Tibial artery (tissue), 4 donors: Measurements from ENCODE around the gene C16orf78.

Source experiments
- DNase-seq, 2 donors: peaks; one replicate each; pipeline ENCODE4 v3.0.0-alpha.2; 2019
- H3K27ac ChIP-seq, 2 donors: fragments of 200-600 bp; sonication (generic) in 1 of 2; 1 replicate in 1 of 2; 2 replicates in 1 of 2; pipeline ENCODE4 v1.5.1; 2018 to 2019; ENCODE audit warnings: mild to moderate bottlenecking in 1 of 2
- H3K27me3 ChIP-seq, 2 donors: fragments of 200-600 bp; sonication (generic) in 1 of 2; one replicate each; pipeline versions ENCODE4 v1.5.1 to v1.6.0; 2016 to 2019
- H3K36me3 ChIP-seq, 3 donors: fragments of 200-600 bp; sonication (generic) in 2 of 3; one replicate each; pipeline ENCODE4 v1.5.1; 2016 to 2019; ENCODE audit warnings: mild to moderate bottlenecking in 2 of 3
- H3K4me1 ChIP-seq, 4 donors: fragments of 200-600 bp; sonication (generic) in 2 of 4; 1 replicate in 3 of 4; 2 replicates in 1 of 4; pipeline ENCODE4 v1.5.1; 2016 to 2019
- H3K4me3 ChIP-seq, 2 donors: fragments of 200-600 bp; sonication (generic) in 1 of 2; 1 replicate in 1 of 2; 2 replicates in 1 of 2; pipeline ENCODE4 v1.5.1; 2018 to 2019; ENCODE audit warnings: mild to moderate bottlenecking in 2 of 2
- H3K9me3 ChIP-seq, 3 donors: fragments of 200-600 bp; sonication (generic) in 1 of 3; one replicate each; pipeline ENCODE4 v1.5.1; 2016 to 2019
- intact Hi-C: fragments of 100-400 bp; cut with DNase I; formaldehyde crosslinking; loops from one replicate; pipeline ENCODE4 v1.15.0; 2023; ENCODE audit warnings: low total_unique reads
- TF ChIP-seq, protein P1 (sequence below), 2 experiments: fragments of 200-600 bp in 1 of 2; fragments of 450-650 bp in 1 of 2; IDR thresholded peaks; one replicate each; pipeline ENCODE4 v1.5.1; 2017 to 2019; ENCODE audit warnings: antibody characterized with exemption in 2 of 2, mild to moderate bottlenecking in 1 of 2, moderate library complexity in 1 of 2

The C16orf78 gene

DNA sequence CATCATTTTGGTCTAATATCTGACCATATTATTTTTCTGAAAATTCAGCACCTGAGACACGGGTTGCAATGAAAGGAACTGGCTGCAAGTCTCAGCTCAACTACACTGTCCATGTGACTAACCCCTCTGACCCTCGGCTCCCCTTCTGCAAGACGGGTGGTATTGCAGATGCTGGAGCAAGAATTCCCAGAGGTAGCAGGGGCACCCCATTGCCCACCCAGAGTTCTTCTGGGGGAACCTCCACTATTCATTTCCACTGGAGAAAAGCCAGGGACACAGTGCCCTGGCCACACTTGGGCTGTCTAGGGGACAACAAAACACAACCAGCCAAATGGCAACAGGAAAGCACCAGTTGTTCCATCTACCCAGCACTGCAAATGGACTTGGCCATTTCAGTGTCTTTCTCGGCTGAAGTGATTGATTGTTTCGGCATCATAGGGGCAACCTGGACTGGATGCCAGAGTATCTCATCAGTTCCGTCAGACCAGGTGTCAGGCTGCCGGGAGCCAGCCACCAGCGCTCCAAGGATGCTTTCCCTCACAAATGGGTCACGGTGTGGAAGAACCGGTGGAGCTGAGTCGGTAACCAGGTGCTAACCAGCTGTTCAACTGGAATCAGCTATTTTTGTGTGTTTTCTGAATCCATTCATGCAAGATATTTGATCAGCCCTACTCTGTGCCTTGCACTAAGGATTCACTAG is 58.1 kb downstream of the C16orf78 start:
- TF ChIP-seq, protein P1, sequence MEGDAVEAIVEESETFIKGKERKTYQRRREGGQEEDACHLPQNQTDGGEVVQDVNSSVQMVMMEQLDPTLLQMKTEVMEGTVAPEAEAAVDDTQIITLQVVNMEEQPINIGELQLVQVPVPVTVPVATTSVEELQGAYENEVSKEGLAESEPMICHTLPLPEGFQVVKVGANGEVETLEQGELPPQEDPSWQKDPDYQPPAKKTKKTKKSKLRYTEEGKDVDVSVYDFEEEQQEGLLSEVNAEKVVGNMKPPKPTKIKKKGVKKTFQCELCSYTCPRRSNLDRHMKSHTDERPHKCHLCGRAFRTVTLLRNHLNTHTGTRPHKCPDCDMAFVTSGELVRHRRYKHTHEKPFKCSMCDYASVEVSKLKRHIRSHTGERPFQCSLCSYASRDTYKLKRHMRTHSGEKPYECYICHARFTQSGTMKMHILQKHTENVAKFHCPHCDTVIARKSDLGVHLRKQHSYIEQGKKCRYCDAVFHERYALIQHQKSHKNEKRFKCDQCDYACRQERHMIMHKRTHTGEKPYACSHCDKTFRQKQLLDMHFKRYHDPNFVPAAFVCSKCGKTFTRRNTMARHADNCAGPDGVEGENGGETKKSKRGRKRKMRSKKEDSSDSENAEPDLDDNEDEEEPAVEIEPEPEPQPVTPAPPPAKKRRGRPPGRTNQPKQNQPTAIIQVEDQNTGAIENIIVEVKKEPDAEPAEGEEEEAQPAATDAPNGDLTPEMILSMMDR (IDR thresholded peaks at IDR 0.05), result no peak
- intact Hi-C loops, result no loop called here
- Histone ChIP-seq H3K36me3 (no peaks in the 10 kb centered on the region), H3K4me3 (no peak overlapping the region), H3K27ac (no peak overlapping the region), H3K4me1 (no peaks in the 10 kb centered on the region), H3K9me3 (no peaks in the 10 kb centered on the region), H3K27me3 (no peaks in the 10 kb centered on the region)
- DNase-seq, result peak in 1 of 2 donors; percentile 33

DNA sequence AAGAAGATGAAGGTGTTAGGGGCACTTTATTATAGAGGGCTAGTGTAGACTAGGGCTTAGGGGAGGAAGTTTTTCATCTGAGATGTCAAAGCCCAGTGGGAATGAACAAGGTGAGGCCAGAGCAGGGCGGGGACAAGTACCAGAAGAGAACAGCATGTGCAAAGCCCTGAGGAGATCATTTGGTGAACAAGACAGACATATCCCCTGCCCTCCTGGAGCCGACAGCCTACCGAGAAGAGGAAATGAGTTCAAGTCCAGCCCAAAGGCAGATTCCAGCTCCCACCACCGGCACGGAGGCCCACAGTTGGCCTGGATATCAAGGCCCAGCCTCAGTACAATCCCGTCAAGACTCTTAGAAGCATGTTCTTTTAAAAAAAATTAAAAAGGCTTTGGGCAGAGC is 61.1 kb downstream of the C16orf78 start:
- H3K4me1 ChIP-seq, result no peaks in the 10 kb centered on the region
- intact Hi-C loops, result no loop called here
- no peak overlapping the region for H3K4me3 ChIP-seq
- H3K9me3 ChIP-seq, result no peaks in the 10 kb centered on the region
- no peak overlapping the region for H3K27ac ChIP-seq
- H3K36me3 ChIP-seq, result no peaks in the 10 kb centered on the region
- H3K27me3 ChIP-seq, result peaks cover 0 to 2% of the 10 kb centered on the region in 2 donors
- peak in 1 of 2 donors; percentile 37 for DNase-seq
- TF ChIP-seq, protein P1 (IDR thresholded peaks at IDR 0.05), result no peak

DNA sequence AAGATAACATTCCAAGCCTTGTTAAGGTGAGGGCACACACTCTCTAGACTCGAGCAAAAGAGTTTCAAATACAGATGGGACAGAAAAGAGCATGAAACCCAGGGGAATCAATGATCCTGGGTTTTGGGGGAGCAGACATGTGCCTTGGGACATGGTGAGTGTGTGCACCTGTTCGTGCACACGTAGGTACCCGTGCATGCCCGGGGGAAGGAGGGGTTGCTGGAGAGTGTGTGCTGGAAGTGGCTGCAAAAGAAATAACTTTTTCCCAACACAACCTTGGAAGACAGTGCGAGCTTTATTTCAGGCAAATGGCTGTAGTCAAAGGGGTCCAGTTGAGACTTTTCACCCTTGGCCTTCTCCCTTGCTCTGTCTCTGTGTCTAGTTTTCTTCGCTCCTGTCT is 62.6 kb downstream of the C16orf78 start:
- intact Hi-C loops, result no loop called here

DNA sequence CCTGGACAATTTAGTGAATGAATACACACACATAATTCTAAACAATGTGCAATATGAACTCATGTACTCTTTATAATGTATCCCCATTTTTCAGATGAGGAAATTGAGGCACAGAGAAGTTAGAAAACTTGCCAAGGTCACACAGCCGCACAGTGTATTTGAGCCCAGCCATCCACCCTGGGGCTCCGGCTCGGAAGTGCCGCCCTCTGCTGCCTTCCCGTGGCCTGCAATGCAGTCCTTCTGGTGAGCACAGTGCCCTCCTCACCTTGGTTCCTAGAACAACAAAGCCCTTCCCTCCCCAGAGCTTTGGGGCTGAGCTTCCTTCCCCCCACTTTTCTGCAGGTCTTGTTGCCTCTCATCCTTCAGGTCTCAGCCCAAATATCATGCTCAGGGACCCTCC is 63.7 kb downstream of the C16orf78 start:
- TF ChIP-seq, protein P1 (IDR thresholded peaks at IDR 0.05), result no peak
- peak in 1 of 2 donors; percentile 21 for DNase-seq
- H3K27ac ChIP-seq, result no peak overlapping the region
- peaks cover 0 to 11% of the 10 kb centered on the region in 2 donors for H3K27me3 ChIP-seq
- intact Hi-C loops, result no loop called here
- H3K36me3 ChIP-seq, result no peaks in the 10 kb centered on the region
- H3K4me1 ChIP-seq, result peaks cover 0 to 4% (median 2%) of the 10 kb centered on the region in 4 donors
- no peaks in the 10 kb centered on the region for H3K9me3 ChIP-seq
- H3K4me3 ChIP-seq, result no peak overlapping the region

More for the DNA sequence above, 62.6 kb downstream of the C16orf78 start:
- Histone ChIP-seq H3K27me3 (peaks cover 0 to 11% of the 10 kb centered on the region in 2 donors), H3K9me3 (no peaks in the 10 kb centered on the region), H3K4me1 (no peaks in the 10 kb centered on the region), H3K27ac (no peak overlapping the region), H3K4me3 (no peak overlapping the region), H3K36me3 (no peaks in the 10 kb centered on the region)
- DNase-seq, result peak in 1 of 2 donors; percentile 41
- TF ChIP-seq, protein P1 (IDR thresholded peaks at IDR 0.05), result no peak

DNA sequence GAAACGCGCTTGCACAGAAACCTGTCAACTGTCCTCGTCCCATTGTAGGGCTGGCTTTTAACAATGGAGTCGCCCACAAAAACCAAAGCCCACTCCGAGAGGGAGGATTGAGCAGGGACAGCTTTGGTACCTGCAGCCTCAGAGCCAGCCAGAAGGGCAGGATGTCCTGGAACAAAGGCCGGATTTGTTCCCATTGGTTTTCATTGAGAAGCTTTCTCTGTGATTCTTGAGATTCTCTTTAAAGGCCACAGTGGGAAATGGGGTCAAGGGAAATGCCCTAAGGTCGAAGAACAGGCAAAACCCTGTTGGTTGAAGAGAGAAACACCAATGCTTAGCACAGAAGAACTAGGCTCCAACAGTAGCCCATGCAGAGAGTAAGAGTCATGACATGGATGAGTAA is 65.4 kb downstream of the C16orf78 start:
- H3K36me3 ChIP-seq, result no peaks in the 10 kb centered on the region
- peak in 1 of 2 donors; percentile 13 for DNase-seq
- TF ChIP-seq, protein P1 (IDR thresholded peaks at IDR 0.05), result no peak
- H3K4me3 ChIP-seq, result no peak overlapping the region
- intact Hi-C loops, result no loop called here
- H3K9me3 ChIP-seq, result no peaks in the 10 kb centered on the region
- peaks cover 0 to 4% (median 2%) of the 10 kb centered on the region in 4 donors for H3K4me1 ChIP-seq
- no peak overlapping the region for H3K27ac ChIP-seq
- H3K27me3 ChIP-seq, result peaks cover 0 to 19% of the 10 kb centered on the region in 2 donors
